ENCODE data around the gene RASEF. TPM values are rescaled to one million over a fixed set of nuclear protein-coding genes. Genes with fewer than 3 reads are reported as not detected.

The RASEF gene
- total and polyA plus RNA-seq, 2 of the 13 experiments (the other 11 are each of a cell fraction or from before 2014, with no cell fraction given), result 0.07 TPM; not detected in 1

DNA sequence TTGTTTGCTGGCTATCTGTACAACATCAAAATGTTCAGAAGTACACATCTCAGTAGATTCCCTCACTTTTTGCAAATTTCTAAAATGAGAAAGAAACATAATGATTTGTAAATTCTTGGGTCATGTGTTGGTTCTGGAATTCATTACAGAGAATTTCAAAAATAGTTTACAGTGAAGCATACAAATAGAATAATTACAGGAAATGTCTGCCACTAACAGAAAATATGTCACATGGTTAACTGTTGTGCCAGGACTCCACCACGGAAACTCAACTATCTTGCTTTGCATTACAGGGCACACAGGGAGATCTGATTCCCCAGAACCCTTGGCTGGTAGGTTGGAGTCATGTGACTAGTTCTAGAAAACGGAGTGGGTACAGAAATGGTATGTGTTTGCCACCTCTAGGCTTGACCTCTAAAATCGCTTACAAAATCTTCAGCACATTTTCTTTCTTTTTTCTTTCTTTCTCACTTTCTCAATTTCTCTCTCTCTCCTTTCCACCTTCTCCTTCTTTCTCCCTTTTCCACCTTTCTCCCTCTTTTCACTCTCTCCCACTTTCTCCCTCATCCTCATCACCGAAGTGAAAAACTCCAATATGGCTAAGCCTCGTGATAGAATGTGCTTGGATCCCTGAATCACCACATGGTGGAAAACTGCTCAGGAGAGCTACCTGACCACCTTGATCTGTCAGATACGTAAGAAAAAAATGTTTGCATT lies 32.4 kb downstream of the RASEF start:
- no TSS peak for BruUV-seq (replicated peaks)
- no peak overlapping the region for H3K9ac ChIP-seq (ENCODE audit: insufficient read depth, low read depth, low read length)
- H4K20me1 ChIP-seq (ENCODE audit: insufficient read depth, low read length), result no peaks in the 10 kb centered on the region
- H3K4me3 ChIP-seq (replicated peaks in 1 of 3; ENCODE audit: insufficient read depth in 1 of 3, low read depth in 2 of 3, low read length in 3 of 3), result no peak overlapping the region
- FAIRE-seq (no peak), DNase-seq (ENCODE audit: low spot score) (no peak), ATAC-seq (no peak)
- peaks cover 0 to 4% of the 10 kb centered on the region in 2 experiments; a peak in 2 of 5 replicates for H3K27me3 ChIP-seq (ENCODE audit: control insufficient read depth in 1 of 2, insufficient read depth in 2 of 2, low read length in 2 of 2)
- intact Hi-C loops (cut with micrococcal nuclease; ENCODE audit: unreplicated experiment), result no loop called here
- in situ Hi-C loops (cut with HindIII; ENCODE audit: extremely low pct_ligation_motif_present, low pct_unique_long_range_greater_than_20kb), result no loop called here
- H3K4me1 ChIP-seq (ENCODE audit: insufficient read depth, low read length), result no peaks in the 10 kb centered on the region
- CTCF ChIA-PET (ENCODE audit: low intra/inter-chr PET ratio, low total read pairs), result no interaction called here
- no peaks in the 10 kb centered on the region for H3K9me3 ChIP-seq (ENCODE audit: low read length)
- no peaks in the 10 kb centered on the region for H3K79me2 ChIP-seq (ENCODE audit: insufficient read depth, low read length)
- POLR2A ChIA-PET, result no interaction called here
- no peak overlapping the region for H2AFZ ChIP-seq (ENCODE audit: low read length)
- no peak overlapping the region for H3K4me2 ChIP-seq (ENCODE audit: low read depth, low read length)
- WGBS (ENCODE audit: low lambda C conversion rate), result 9% methylated on average over 6 of the region's 6 CpGs
- no peaks in the 10 kb centered on the region for H3K36me3 ChIP-seq (replicated peaks in 1 of 2; ENCODE audit: control insufficient read depth in 1 of 2, insufficient read depth in 2 of 2, low read length in 2 of 2)
- no peak overlapping the region for H3K27ac ChIP-seq (ENCODE audit: extremely low read length, insufficient read depth, low read length)
- TF ChIP-seq, protein P1, sequence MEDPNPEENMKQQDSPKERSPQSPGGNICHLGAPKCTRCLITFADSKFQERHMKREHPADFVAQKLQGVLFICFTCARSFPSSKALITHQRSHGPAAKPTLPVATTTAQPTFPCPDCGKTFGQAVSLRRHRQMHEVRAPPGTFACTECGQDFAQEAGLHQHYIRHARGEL (CRISPR knock-in tag; IDR thresholded peaks at IDR 0.05), result no peak
- TF ChIP-seq RFX5 (IDR thresholded peaks at IDR 0.05; ENCODE audit: low read depth, low read length) (no peak), HNRNPLL (IDR thresholded peaks at IDR 0.05; ENCODE audit: low read depth, low read length, poor library complexity, severe bottlenecking) (no peak), NR3C1 (CRISPR knock-in tag; IDR thresholded peaks at IDR 0.05) (no peak), ZNF670 (CRISPR knock-in tag; IDR thresholded peaks at IDR 0.05; ENCODE audit: borderline replicate concordance) (no peak), SRSF9 (IDR thresholded peaks at IDR 0.05; ENCODE audit: borderline replicate concordance, insufficient read depth, low read depth, low read length, poor library complexity, severe bottlenecking) (no peak), ZNF431 (CRISPR knock-in tag; IDR thresholded peaks at IDR 0.05; ENCODE audit: borderline replicate concordance, low read depth) (no peak), ZNF703 (CRISPR knock-in tag; IDR thresholded peaks at IDR 0.05; ENCODE audit: borderline replicate concordance) (no peak), ZNF619 (CRISPR knock-in tag; IDR thresholded peaks at IDR 0.05) (no peak), ZBTB42 (CRISPR knock-in tag; IDR thresholded peaks at IDR 0.05) (no peak), XBP1 (CRISPR knock-in tag; IDR thresholded peaks at IDR 0.05) (no peak), ISX (CRISPR knock-in tag; conservative IDR thresholded peaks at IDR 0.05) (no peak), ZNF546 (CRISPR knock-in tag; conservative IDR thresholded peaks at IDR 0.05) (no peak)
- TF ChIP-seq, protein P2, sequence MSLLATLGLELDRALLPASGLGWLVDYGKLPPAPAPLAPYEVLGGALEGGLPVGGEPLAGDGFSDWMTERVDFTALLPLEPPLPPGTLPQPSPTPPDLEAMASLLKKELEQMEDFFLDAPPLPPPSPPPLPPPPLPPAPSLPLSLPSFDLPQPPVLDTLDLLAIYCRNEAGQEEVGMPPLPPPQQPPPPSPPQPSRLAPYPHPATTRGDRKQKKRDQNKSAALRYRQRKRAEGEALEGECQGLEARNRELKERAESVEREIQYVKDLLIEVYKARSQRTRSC (CRISPR knock-in tag; IDR thresholded peaks at IDR 0.05; ENCODE audit: low read depth), result no peak
- TF ChIP-seq, protein P3, sequence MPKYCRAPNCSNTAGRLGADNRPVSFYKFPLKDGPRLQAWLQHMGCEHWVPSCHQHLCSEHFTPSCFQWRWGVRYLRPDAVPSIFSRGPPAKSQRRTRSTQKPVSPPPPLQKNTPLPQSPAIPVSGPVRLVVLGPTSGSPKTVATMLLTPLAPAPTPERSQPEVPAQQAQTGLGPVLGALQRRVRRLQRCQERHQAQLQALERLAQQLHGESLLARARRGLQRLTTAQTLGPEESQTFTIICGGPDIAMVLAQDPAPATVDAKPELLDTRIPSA (CRISPR knock-in tag; IDR thresholded peaks at IDR 0.05; ENCODE audit: borderline replicate concordance), result no peak
- TF ChIP-seq, protein P4, sequence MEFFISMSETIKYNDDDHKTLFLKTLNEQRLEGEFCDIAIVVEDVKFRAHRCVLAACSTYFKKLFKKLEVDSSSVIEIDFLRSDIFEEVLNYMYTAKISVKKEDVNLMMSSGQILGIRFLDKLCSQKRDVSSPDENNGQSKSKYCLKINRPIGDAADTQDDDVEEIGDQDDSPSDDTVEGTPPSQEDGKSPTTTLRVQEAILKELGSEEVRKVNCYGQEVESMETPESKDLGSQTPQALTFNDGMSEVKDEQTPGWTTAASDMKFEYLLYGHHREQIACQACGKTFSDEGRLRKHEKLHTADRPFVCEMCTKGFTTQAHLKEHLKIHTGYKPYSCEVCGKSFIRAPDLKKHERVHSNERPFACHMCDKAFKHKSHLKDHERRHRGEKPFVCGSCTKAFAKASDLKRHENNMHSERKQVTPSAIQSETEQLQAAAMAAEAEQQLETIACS (CRISPR knock-in tag; IDR thresholded peaks at IDR 0.05), result no peak
- TF ChIP-seq, protein P5, sequence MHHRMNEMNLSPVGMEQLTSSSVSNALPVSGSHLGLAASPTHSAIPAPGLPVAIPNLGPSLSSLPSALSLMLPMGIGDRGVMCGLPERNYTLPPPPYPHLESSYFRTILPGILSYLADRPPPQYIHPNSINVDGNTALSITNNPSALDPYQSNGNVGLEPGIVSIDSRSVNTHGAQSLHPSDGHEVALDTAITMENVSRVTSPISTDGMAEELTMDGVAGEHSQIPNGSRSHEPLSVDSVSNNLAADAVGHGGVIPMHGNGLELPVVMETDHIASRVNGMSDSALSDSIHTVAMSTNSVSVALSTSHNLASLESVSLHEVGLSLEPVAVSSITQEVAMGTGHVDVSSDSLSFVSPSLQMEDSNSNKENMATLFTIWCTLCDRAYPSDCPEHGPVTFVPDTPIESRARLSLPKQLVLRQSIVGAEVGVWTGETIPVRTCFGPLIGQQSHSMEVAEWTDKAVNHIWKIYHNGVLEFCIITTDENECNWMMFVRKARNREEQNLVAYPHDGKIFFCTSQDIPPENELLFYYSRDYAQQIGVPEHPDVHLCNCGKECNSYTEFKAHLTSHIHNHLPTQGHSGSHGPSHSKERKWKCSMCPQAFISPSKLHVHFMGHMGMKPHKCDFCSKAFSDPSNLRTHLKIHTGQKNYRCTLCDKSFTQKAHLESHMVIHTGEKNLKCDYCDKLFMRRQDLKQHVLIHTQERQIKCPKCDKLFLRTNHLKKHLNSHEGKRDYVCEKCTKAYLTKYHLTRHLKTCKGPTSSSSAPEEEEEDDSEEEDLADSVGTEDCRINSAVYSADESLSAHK (CRISPR knock-in tag; IDR thresholded peaks at IDR 0.05; ENCODE audit: borderline replicate concordance), result no peak

Measured in HepG2 (cell line).